ENCODE data around the gene TMPRSS11A.

- TF ChIP-seq CTCF (conservative IDR thresholded peaks at IDR 0.05 in 1 of 2, IDR thresholded peaks at IDR 0.05 in 1 of 2; ENCODE audit: extremely low read depth in 1 of 2, insufficient read depth in 1 of 2, low read depth in 1 of 2, low read length in 2 of 2) = no peak
- TF ChIP-seq EZH2 (IDR thresholded peaks at IDR 0.05; ENCODE audit: borderline replicate concordance, low read length) = no peak
Measured at GRCh38 chr4:67922697-67923096, 40.6 kb downstream of the TMPRSS11A start.

Data from mammary epithelial cell (primary cell).